ENCODE results near the gene HES3.

Gene HES3

DNA sequence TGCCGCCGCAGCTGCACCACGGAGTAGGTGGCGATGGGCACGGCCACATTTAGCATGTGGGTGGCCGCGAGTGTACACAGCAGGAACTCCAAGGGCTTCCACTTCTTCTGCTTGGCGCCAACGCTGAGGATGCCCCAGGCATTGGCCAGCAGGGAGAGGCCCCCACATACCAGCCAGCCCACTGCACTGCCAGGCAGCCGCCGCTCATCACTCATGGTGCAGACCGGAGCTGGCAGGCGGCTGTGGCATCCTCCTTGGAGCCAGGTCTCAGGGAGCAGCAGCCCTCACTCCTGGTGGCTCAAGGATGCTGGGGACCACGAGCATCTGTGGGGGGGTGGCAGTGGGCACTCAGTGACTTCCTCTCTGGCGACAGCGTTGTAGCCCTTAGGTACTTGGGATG, 10.7 kb downstream of the HES3 start:
- TF ChIP-seq, protein P1, sequence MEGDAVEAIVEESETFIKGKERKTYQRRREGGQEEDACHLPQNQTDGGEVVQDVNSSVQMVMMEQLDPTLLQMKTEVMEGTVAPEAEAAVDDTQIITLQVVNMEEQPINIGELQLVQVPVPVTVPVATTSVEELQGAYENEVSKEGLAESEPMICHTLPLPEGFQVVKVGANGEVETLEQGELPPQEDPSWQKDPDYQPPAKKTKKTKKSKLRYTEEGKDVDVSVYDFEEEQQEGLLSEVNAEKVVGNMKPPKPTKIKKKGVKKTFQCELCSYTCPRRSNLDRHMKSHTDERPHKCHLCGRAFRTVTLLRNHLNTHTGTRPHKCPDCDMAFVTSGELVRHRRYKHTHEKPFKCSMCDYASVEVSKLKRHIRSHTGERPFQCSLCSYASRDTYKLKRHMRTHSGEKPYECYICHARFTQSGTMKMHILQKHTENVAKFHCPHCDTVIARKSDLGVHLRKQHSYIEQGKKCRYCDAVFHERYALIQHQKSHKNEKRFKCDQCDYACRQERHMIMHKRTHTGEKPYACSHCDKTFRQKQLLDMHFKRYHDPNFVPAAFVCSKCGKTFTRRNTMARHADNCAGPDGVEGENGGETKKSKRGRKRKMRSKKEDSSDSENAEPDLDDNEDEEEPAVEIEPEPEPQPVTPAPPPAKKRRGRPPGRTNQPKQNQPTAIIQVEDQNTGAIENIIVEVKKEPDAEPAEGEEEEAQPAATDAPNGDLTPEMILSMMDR (IDR thresholded peaks at IDR 0.05; ENCODE audit: insufficient read depth, low read length, poor library complexity, severe bottlenecking): no peak
- Histone ChIP-seq H3K36me3 (ENCODE audit: control insufficient read depth, insufficient read depth, low read length) (no peaks in the 10 kb centered on the region), H3K4me3 (replicated peaks; ENCODE audit: low read depth, low read length) (no peak overlapping the region), H3K27me3 (replicated peaks; ENCODE audit: control insufficient read depth, insufficient read depth, low read length) (no peaks in the 10 kb centered on the region; the same call in 1 of the 2 replicates)
- no peak for DNase-seq (ENCODE audit: extremely low read depth, insufficient read length)

DNA sequence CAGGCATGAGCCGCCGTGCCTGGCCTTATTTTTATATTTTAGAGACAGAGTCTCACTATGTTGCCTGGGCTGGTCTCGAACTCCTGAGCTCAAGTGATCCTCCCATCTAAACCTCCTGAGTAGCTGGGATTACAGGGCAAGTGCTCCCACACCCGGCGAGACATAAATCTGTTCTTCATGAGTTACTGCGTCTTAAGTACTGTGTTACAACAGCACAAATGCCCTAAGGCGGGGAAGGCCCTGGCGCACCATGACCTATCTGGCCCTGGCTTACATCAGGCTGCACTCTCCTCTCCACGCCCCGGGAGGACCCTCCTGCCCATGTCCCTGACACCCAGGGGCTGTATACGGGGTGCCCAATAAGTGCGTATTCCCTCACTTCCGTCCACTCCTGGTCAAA, 12.7 kb downstream of the HES3 start:
- TF ChIP-seq, protein P1 (IDR thresholded peaks at IDR 0.05; ENCODE audit: insufficient read depth, low read length, poor library complexity, severe bottlenecking): no peak
- H3K4me3 ChIP-seq (replicated peaks; ENCODE audit: low read depth, low read length): no peak overlapping the region
- no peaks in the 10 kb centered on the region for H3K36me3 ChIP-seq (ENCODE audit: control insufficient read depth, insufficient read depth, low read length)
- no peaks in the 10 kb centered on the region; the same call in 1 of the 2 replicates for H3K27me3 ChIP-seq (replicated peaks; ENCODE audit: control insufficient read depth, insufficient read depth, low read length)
- DNase-seq (ENCODE audit: extremely low read depth, insufficient read length): no peak

DNA sequence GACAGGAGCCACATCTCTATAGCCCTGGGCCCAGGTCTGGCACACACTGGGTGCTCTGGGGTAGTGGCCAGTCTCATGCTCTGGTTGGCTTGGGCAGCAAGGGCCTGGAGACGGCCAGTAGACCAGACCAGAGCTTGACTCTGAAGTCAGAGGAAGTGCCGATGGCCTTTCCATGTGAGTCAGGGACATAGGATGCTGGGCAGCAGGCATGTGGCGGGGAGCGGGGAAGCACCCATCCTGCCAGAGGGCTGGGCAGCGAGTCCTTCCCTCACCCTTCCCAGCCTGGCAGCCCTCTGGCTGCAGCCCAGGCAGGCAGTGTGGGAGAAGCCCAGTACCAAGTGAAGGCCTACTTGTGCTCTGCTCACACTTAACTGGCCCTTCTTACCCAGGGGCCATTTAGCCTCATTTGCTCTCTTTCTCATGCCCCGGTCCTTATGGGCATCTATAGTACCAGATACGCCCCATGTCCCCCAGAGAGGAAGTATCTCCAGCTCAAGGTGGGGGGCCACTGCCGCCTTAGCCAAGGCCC, 13.6 kb downstream of the HES3 start:
- DNase-seq (ENCODE audit: extremely low read depth, insufficient read length): no peak
- Histone ChIP-seq H3K27me3 (replicated peaks; ENCODE audit: control insufficient read depth, insufficient read depth, low read length) (no peaks in the 10 kb centered on the region; the same call in 1 of the 2 replicates), H3K4me3 (replicated peaks; ENCODE audit: low read depth, low read length) (no peak overlapping the region), H3K36me3 (ENCODE audit: control insufficient read depth, insufficient read depth, low read length) (no peaks in the 10 kb centered on the region)
- TF ChIP-seq, protein P1 (IDR thresholded peaks at IDR 0.05; ENCODE audit: insufficient read depth, low read length, poor library complexity, severe bottlenecking): no peak

DNA sequence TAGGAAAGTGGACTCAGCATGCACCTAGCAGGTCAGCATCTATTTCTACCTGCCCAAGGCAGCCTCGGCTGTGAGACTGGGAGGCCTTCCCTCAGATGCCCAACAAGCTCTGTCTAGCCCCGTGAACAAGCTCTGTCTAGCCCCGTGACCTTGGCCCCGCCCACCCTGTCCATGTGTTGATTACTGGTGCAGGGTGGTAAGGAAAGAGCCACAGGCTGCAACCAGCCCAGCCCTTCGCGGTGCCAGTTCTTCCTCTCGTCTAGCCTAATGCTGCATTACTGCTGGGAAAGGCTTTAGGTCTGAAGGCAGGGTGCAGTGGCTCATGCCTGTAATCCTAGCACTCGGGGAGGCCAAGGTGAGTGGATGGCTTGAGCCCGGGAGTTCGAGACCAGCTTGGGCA, 14.7 kb downstream of the HES3 start:
- Histone ChIP-seq H3K4me3 (replicated peaks; ENCODE audit: low read depth, low read length) (no peak overlapping the region), H3K36me3 (ENCODE audit: control insufficient read depth, insufficient read depth, low read length) (no peaks in the 10 kb centered on the region; the same call in 1 of the 2 replicates), H3K27me3 (replicated peaks; ENCODE audit: control insufficient read depth, insufficient read depth, low read length) (no peaks in the 10 kb centered on the region; the same call in 1 of the 2 replicates)
- DNase-seq (ENCODE audit: extremely low read depth, insufficient read length): no peak
- TF ChIP-seq, protein P1 (IDR thresholded peaks at IDR 0.05; ENCODE audit: insufficient read depth, low read length, poor library complexity, severe bottlenecking): no peak

DNA sequence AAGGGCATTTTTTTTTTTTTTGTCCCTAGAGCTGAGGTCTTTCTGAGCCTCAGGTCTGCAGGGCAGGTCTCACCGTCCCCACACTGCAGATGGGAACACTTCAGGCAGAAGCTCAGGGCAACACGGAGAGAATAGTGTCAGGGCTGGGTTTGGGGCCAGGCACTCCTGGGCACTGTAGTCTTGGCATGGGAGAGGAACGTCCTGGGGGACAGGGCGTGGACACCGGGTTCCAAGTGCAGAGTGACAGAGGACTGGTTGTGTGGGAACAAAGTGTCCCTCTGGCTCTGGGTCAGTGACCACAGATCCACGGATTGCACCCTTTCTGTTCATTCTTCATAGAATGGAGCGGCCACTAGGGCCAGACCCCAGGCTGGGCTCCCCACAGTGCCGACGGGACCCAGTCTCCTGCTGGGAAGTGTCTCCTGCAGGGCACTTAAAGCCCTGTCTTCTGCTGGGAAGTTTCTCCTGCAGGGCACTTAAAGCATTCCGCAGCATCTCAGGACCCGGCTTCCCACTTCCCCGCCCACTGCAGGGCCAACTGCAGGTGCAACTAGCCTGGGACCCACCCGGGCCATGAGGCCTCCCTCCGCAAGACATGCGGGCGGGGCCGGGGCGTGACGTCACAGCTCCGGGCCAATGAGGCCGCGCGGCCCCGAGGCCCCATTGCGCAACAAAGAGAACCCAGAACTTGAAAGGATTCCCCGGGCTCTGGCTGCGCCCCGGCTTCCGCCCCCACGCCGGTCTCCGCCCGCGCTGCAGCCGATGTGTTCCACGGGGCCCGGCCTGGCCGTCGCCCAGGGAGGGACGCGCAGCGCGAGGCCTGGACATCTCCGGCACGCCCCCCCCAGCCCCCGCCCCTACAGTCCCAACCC, 15.7 kb downstream of the HES3 start:
- DNase-seq (ENCODE audit: extremely low read depth, insufficient read length): peak; percentile 85
- Histone ChIP-seq H3K27me3 (replicated peaks; ENCODE audit: control insufficient read depth, insufficient read depth, low read length) (no peaks in the 10 kb centered on the region; the same call in 1 of the 2 replicates), H3K36me3 (ENCODE audit: control insufficient read depth, insufficient read depth, low read length) (no peaks in the 10 kb centered on the region; the same call in 1 of the 2 replicates), H3K4me3 (replicated peaks; ENCODE audit: low read depth, low read length) (peak overlapping the region; percentile 59)
- TF ChIP-seq, protein P1 (IDR thresholded peaks at IDR 0.05; ENCODE audit: insufficient read depth, low read length, poor library complexity, severe bottlenecking): no peak

Measured in GM06990 (cell line).